ENCODE results near the gene ARHGAP20. TPM values are rescaled to one million over a fixed set of nuclear protein-coding genes. Genes with fewer than 3 reads are reported as not detected.

ARHGAP20 gene
- total RNA-seq, 1 donor from 2014 or later = 0.11 TPM

DNA sequence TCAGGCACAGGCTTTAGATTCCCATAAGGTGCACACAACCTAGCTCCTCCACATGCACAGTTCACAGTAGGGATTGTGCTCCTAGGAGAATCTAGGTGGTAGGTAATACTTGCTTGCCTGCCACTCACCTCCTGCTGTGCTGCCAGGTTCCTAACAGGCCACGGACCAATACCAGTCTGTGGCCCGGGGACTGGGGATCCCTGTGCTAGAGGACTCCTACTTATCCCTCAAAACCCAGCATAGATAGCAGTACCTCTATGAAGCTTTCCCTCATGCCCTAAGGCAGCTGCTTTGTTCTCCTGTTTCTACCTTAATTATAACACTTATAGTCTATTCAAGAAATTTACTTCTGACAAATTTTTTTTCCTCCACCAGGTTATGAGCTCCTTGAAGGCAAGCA, 36.7 kb downstream of the ARHGAP20 start:
- Mint-ChIP-seq H3K27ac (no peak overlapping the region), H3K4me1 (no peaks in the 10 kb centered on the region), H3K36me3 (ENCODE audit: low read depth) (no peaks in the 10 kb centered on the region), H3K27me3 (peaks cover 7% of the 10 kb centered on the region), H3K4me3 (no peak overlapping the region), H3K9me3 (peaks cover 5% of the 10 kb centered on the region)
- ChIA-PET POLR2A (no interaction called here), CTCF (no interaction called here)
- DNase-seq (no peak), ATAC-seq (ENCODE audit: low read depth) (no peak)
- TF ChIP-seq, protein P1, sequence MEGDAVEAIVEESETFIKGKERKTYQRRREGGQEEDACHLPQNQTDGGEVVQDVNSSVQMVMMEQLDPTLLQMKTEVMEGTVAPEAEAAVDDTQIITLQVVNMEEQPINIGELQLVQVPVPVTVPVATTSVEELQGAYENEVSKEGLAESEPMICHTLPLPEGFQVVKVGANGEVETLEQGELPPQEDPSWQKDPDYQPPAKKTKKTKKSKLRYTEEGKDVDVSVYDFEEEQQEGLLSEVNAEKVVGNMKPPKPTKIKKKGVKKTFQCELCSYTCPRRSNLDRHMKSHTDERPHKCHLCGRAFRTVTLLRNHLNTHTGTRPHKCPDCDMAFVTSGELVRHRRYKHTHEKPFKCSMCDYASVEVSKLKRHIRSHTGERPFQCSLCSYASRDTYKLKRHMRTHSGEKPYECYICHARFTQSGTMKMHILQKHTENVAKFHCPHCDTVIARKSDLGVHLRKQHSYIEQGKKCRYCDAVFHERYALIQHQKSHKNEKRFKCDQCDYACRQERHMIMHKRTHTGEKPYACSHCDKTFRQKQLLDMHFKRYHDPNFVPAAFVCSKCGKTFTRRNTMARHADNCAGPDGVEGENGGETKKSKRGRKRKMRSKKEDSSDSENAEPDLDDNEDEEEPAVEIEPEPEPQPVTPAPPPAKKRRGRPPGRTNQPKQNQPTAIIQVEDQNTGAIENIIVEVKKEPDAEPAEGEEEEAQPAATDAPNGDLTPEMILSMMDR (IDR thresholded peaks at IDR 0.05) = no peak
- intact Hi-C loops (cut with micrococcal nuclease) = no loop called here

DNA sequence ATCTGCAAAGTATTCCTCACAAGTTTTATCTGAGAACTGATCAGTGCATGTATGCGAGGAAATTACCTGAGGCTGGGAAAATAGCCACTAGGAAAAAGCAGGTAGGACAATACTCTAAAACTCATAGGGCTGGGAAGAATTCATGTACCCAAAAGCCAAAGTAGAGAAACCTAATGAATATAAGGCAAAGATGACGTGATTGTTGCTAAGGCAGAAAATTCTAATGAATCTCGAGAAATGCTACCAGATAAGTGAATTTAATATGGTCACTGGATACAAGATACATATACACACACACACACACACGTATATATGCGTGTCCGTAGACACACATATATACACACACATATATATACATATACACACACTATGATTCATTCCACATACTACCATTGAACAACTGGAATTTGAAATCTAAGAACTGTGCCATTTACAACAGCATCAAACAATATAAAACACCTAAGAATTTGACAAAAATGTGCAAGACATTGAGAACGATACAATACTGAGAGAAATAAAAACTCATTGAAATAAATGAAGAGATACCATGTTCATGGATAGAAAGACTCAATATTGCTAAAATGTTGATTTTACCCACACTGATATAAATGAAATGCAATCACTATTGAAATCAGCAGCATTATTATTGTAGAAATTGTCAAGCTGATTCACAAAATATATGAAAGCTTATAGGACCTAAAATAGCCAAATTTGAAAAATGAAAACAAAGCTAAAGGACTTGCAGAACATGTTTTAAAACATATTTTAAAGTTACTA, 46.4 kb downstream of the ARHGAP20 start:
- H3K36me3 Mint-ChIP-seq (ENCODE audit: low read depth) = no peaks in the 10 kb centered on the region
- no peak overlapping the region for H3K4me3 Mint-ChIP-seq
- no peaks in the 10 kb centered on the region for H3K9me3 Mint-ChIP-seq
- peaks cover 5% of the 10 kb centered on the region for H3K27me3 Mint-ChIP-seq
- intact Hi-C loops (cut with micrococcal nuclease) = no loop called here
- ChIA-PET POLR2A (no interaction called here), CTCF (no interaction called here)
- no peaks in the 10 kb centered on the region for H3K4me1 Mint-ChIP-seq
- TF ChIP-seq, protein P1 (IDR thresholded peaks at IDR 0.05) = no peak
- H3K27ac Mint-ChIP-seq = no peak overlapping the region
- ATAC-seq (ENCODE audit: low read depth) (no peak), DNase-seq (no peak)

DNA sequence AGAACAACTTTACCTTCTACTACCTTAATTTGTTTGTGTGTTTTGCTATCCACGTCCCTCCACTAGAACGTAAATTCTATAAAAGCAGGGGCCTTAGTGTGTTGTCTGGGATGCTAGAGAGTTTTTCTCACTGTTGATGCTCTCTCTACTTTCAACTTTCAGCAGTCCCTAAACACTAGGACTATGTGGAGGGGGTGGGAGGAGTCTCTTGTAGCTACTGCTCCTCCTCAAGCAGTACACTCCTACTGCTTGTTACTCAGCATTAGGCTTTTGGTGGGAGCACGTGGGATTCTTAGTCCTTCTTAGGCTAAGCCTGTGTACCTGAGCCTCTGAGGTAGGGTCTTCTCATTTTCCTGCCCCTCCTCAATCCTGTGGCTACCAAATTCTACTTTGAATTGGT, 56.3 kb downstream of the ARHGAP20 start:
- ChIA-PET CTCF (no interaction called here), POLR2A (no interaction called here)
- TF ChIP-seq, protein P1 (IDR thresholded peaks at IDR 0.05) = no peak
- Mint-ChIP-seq H3K27me3 (peaks cover 14% of the 10 kb centered on the region), H3K36me3 (ENCODE audit: low read depth) (no peaks in the 10 kb centered on the region), H3K4me1 (no peaks in the 10 kb centered on the region), H3K27ac (no peak overlapping the region), H3K4me3 (no peak overlapping the region), H3K9me3 (peaks cover 10% of the 10 kb centered on the region)
- no peak for DNase-seq
- ATAC-seq (ENCODE audit: low read depth) = no peak
- intact Hi-C loops (cut with micrococcal nuclease) = no loop called here

DNA sequence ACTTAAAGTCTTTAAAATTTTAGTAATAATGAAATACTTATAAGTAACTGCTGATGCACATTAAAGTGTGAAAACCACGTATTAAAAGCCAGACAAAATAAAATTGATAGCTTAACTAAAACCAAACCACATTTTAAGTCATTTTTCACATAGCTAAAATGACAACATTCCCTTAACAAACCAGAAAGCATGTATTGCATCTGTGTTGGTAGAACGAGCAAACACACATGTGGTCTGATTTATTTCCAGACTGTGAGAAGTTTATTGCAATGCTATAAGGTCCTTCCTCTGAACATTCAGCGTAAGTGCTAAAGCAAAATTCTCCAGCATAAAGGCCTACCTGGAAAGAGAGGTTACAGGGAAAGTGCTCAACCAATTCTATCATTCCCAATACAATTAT, 57.8 kb downstream of the ARHGAP20 start:
- H3K27ac Mint-ChIP-seq = no peak overlapping the region
- H3K27me3 Mint-ChIP-seq = peaks cover 12% of the 10 kb centered on the region
- H3K4me3 Mint-ChIP-seq = no peak overlapping the region
- TF ChIP-seq, protein P1 (IDR thresholded peaks at IDR 0.05) = no peak
- CTCF ChIA-PET = no interaction called here
- no peaks in the 10 kb centered on the region for H3K4me1 Mint-ChIP-seq
- intact Hi-C loops (cut with micrococcal nuclease) = no loop called here
- POLR2A ChIA-PET = no interaction called here
- no peaks in the 10 kb centered on the region for H3K36me3 Mint-ChIP-seq (ENCODE audit: low read depth)
- no peak for DNase-seq
- peaks cover 12% of the 10 kb centered on the region for H3K9me3 Mint-ChIP-seq
- ATAC-seq (ENCODE audit: low read depth) = no peak

DNA sequence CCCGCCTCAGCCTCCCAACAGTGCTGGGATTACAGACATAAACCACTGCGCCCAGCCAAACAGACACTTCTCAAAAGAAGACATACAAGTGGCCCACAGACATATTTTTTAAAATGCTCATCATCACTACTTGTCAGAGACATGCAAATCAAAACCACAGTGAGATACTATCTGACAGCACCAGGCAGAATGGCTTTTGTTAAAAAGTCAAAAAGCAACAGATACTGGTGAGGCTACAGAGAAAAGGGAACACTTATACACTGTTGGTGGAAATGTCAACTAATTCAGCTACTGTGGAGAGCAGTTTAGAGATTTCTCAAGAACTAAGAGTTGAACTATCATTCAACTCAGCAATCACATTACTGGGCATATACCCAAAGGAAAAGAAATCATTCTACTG, 67.0 kb downstream of the ARHGAP20 start:
- Mint-ChIP-seq H3K27ac (no peak overlapping the region), H3K9me3 (peaks cover 3% of the 10 kb centered on the region), H3K4me1 (no peaks in the 10 kb centered on the region), H3K27me3 (peaks cover 20% of the 10 kb centered on the region), H3K4me3 (no peak overlapping the region), H3K36me3 (ENCODE audit: low read depth) (no peaks in the 10 kb centered on the region)
- POLR2A ChIA-PET = no interaction called here
- CTCF ChIA-PET = no interaction called here
- intact Hi-C loops (cut with micrococcal nuclease) = no loop called here
- TF ChIP-seq, protein P1 (IDR thresholded peaks at IDR 0.05) = no peak
- ATAC-seq (ENCODE audit: low read depth) (no peak), DNase-seq (no peak)

All from activated B cell treated with CpG ODN at 0.5 μM for 24 hours (primary cell).